DMS53 treated with DMSO at 0.1 percent for 48 hours (cell line): ENCODE results near the gene EVX1.

Source experiments
- DNase-seq: peaks from one replicate; lab custom pipeline; 2025; ENCODE audit not compliant: unreplicated experiment; lab: John Stamatoyannopoulos, UW

The EVX1 gene

DNA sequence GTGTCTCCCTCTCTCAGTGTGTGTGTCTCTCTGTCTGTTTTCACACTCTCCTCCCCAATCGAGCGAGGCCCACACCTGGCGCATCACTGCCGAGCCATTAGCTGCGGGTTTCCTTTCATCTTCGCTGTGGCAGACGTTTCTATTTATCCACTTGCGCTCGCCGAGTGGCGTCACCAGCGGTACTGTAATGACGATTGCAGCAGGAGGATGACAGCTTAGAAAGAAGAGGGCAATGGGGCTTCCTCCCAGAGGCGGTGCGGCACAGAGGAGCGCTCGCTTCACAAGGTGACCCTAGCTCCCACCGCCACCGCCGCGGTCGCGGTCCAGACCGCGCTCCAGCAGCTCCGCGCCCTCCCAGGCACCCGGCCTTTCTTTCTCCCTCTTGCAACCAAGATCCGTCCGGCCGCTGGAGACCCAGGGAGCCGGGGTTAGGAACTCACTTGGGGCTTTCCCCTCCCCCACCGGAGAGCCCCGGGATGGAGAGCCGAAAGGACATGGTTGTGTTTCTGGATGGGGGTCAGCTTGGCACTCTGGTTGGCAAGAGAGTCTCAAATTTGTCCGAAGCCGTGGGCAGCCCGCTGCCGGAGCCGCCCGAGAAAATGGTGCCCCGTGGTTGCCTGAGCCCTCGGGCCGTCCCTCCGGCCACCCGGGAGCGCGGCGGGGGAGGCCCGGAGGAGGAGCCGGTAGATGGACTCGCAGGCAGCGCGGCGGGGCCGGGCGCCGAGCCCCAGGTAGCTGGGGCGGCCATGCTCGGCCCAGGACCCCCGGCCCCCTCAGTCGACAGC is at the start of gene EVX1:
Gene EVX1, plus strand, starts transcription at position 248 of the 785 bp plus-strand sequence. Its CDS starts 229 bp downstream, at position 477.
- peak; percentile 93 for DNase-seq

DNA sequence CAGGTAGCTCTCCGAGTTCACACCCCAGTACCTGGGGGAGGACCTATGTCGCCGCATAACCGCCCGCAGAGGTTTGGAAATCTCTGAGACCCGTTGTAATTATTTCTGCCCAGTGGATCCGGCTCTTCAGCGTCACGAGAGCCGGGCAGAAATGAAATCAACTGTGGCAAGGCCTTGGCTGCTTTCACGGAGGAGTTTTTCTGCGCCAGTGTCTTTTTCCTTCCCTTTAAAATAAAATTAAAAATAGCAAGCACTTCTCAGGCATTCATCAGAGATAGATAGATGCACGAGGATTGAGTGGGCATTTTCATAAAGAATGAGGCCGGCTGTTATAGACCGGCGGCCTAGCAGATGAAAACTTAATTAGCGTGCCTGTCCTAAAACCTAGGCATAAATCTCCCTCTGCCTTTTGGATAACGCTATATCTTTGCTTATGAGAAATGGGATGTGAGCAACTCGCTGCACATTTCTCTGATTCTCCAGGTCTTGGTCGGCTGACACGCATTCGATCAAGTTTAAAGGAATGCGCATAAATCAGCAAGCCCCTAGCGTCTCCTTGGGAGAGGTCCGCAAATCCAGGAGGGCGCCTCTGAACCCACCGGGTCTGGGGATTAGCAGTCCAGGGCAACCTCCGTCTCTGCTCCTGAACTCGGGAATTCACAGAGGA is 49.1 kb upstream of the EVX1 start:
- DNase-seq: no peak

DNA sequence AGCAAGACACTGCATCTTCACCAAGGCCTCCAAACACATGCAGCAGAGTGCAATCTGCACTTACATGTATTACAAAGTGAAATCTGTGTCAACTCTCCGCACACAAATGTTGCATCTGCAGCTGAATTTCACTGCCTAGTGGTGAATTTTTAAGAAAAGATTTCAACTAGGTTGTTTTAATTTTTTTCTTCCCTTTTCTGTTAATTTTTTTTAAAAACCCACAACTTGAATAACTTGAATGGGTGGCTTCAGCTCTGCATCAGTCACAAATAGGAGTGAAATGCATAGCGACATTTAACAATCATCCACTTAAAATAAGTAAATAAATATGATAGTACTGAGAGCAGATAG is 48.6 kb upstream of the EVX1 start:
- DNase-seq: no peak

DNA sequence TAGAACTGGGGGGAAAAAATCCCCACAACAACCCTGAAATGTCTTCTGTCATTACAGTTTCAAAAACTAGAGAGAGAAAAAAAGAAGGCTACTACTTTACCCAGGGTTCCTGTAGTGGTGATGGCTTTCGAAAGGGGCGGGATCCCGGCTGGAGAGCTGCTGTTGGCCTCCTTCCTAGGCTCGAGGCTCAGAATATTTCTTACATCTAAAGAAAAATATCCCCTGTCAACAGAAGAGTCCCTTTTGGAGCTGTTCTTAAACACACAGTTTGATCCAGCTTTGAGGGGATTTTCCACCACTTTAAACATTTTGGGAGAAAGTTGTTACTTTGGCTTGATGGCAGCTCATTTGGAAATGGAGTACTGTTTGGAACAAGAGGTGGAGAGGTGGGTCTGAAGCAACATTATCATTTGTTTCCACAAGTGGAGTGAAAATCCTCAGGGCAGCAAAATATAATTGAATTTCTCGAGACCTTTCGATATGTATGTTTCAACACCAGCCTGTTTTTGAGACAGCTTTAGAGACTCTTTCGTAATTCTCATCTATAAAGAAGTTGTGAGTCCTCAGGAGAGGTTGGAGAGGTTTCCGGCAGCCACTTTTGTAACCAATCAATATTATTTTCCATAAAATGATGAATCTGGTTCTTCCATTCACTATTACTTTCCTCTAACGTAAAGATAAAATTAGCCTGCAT is 47.8 kb upstream of the EVX1 start:
- DNase-seq: no peak

DNA sequence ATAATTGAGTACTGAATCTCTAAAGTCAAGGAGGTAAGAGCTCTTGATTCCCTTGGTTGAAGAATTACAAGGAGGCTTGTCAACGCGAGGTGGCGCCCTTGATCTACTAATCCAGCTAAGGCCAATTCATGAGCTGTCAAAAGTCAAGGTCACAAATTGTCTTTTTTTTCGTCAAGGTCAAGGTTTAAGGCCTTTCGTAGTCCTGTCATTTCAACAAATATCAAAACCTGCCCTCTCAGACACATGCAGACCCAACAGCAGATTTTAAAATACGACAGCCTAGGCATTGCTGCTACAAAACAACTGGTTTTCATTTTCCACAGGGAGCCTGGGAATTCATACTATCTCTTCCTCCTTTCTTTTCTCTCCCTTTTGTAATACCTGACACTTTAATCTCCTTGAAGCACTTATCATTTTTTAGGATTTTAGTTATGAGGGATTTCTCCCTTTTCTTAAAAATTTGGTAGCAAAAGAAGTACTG is 46.3 kb upstream of the EVX1 start:
- DNase-seq: peak; percentile 91

DNA sequence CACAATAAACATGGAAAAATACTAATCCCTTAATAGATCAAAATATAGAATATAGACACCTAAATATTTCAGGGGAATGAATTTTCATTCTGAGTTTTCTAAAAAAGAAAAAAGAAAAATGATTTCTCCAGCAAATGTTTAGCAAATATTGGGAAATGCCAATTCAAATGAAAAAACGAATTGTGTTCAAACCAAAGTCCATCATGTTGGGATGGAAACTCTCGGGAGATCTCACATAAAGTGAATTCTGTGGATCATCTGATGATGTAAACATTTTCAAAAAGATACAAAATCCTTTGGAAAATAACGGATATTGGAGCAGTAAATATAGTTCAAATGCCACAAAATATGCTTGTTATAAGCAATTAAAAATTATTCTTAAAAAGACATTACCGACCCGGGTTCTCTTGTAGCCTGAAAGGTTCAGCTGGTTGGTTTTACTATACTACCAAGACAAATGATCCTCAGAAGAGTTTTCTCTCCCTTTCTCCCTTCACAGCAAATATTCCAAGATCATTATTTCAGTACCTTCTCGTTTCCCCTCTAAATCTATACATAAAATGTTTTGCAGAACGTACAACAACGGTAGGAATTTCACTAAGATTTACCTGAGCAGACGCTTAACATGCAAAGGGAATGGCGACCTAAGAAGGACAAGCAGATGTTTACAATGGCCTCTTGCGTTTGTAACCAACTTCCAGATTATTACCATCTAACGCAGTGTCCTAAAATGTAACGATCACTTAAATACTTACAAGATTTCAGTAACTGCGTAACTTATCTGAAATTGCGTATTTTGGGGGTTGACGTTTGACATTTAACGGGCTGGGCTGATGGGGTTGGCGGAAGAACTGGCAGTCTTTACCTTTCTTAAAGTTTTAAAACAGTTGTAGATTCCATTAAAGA is 45.2 kb upstream of the EVX1 start:
- DNase-seq: peak; percentile 67

DNA sequence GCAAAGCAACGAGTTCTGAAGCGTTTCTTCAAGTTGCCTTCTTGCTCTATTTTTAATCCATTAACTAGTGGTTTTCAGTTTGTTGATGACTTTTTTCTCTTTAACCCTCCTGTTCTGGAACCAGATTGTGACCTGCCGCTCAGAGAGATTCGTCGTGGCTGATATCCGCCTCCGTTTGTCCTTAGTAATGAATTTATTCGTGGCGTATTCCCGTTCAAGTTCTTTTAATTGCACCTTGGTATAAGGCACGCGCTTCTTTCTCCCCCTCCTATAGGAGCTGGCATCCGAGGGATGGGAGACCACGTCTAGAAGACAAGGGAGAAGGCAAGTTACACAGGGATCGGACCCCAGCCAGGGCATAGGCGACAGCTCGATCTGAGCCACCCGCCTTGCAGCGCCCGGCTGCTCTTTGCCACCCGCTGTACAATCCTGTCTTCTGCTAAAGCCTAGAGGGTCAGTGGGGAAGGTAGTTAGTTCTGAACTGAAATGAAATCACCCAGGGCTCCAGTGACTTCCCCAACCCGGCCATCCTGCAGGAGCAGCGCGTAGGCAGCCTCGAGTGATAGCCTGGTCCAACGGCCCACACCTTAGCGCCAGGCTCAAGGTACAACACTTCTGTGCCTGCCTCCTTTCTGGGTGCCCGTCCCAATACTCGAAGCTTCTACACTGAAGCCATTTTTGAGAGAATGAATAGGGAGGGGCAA is 44.3 kb upstream of the EVX1 start:
- no peak for DNase-seq

DNA sequence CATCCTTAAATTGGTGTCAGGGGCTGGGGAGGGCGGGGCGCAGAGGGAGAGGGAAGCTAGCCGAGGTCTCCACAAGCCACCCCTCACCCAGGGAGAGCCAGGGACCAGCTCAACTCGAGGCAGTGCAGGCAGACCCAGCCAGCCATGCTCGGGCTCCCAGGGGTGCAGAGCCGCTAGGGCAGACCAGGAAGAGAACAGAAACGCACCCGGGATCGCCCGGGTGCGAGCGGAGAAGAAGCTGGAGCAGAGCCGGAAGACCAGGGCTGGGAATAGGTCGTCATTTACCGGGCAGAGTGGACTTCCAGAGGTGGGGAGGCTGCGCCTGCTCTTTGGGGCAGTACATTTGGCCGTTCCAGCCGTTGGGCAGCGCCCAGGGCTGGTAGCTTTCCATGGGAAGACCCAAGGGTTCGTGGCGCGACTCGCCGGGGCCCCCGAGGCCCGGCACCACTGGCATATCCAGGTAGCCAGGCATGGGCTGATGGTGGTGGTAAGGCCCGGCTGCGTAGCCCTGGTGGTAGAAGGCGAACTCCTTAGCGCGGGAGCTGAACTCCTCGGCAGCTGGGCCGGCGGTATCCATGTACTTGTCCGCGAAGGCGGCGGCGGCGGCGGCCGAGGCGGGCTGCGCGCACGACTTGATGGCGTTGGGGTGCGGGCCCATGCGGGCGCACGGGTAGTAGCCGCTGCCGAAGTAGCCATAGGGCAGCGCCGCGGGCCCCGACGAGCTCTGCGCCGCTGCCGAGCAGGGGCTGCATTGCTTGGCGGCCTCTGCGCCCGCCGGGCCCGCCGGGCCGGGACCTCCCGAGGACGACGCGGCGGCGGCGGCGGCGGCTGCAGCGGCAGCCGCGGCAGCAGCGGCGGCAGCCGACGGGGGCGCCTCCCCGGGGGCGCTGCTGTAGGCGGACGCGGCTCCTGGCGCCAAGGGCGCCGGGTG is 43.5 kb upstream of the EVX1 start:
- no peak for DNase-seq

DNA sequence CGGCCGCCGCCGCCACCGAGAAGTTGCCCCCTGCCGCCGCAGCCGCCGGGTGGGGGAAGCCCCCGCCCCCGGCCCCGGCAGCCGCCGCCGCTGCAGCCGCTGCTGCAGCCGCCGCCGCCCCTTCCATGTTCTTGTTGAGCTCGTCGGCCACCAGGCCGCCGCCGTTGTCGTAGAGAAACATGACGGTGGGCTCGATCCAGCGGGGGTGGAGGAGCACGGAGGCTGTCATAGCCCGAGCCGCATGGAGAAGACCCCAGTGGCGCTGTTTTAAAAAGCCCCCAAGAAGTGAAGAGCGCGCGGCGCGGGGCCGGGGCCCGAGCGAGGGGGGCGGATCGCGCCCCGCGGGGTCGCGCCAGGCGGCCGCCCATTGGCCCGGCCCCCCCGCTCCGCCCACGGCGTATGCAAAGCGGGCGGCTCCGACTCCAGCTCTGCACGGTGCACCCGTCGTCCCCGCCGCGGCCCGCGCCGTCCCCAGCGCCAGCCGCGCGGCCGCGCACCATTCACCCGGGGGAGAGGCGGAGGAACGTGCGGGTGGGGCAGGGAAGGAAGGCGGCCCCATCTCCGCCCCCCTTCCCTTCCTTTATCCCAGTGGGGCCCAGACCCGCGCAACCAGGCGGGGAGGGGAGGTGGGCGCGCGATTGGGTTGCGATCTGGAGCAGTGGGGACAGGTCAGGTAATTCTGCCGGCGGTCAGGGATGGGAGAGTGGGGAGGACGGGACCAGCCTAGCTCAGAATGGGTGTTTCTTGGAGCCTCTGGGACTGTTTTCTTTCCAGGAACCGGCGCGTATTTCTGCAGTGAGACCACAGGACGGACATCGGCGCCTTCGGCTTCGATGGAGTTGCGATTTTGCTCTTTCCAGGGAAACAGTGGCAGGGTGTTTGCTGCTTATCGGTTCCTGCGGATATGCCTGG is 42.5 kb upstream of the EVX1 start, which contains the start of gene HOXA13:
Gene HOXA13, minus strand, starts transcription at position 243 of the 912 bp plus-strand sequence. Its CDS starts 14 bp downstream, at position 229.
- DNase-seq: peak; percentile 43

DNA sequence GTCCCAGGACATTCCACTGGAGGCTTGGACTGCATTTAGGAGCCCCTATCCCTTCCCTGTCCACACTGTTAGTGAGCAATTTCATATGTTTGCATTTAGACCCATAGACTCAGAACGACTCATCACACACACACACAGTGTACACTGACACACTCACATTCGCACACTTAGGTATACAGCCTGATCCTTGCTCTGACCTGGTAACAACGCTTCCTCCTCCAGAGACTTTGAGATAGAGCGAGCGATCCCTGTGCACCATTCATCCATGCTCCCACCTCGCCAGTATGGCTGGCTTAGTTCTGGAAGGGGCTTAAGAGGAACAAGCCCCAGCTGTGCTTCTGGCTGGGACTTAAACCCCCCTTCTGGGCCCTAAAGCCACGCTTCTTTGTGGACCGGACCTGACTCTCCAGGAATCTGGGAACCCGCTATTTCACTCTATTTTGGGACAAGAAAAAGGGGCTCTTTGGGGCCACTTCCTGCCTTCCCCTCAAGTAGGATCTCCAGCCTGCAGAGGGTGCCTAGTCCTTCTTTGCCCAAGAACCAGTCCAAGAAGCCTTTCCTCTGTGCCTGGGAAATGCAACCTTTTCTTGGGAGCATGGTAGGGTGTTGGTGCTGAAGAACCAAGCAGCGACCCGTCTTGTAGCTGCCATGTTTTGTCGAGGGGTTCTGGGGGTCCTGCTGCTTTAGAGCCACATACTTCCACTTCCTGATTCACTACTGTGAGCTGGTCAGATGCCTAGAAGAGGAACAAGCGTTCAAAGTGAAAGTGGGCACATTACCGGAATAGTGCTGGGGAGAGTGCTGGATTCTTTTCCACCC is 41.6 kb upstream of the EVX1 start:
- DNase-seq: no peak

DNA sequence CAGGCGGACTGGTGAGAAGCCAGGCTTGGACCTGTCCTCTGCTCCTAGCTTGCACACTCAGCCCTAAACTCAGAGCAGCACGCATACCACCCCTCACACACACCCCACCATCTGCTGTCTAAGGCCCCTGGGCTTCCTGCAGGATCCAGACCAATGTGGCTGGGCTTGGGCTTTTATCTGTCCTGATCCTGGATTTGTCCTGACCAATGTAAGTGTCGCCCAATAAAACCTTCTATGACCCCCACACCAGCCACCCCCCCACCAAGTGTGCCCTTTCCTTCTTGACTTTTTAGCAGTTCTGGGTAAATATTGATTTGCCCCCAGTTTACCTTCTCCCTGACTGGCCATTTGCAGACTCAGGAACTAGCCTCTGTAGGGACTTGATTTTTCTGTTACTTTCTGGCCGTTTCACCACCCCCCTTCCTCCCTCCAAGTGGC is 41.0 kb upstream of the EVX1 start:
- DNase-seq: no peak

DNA sequence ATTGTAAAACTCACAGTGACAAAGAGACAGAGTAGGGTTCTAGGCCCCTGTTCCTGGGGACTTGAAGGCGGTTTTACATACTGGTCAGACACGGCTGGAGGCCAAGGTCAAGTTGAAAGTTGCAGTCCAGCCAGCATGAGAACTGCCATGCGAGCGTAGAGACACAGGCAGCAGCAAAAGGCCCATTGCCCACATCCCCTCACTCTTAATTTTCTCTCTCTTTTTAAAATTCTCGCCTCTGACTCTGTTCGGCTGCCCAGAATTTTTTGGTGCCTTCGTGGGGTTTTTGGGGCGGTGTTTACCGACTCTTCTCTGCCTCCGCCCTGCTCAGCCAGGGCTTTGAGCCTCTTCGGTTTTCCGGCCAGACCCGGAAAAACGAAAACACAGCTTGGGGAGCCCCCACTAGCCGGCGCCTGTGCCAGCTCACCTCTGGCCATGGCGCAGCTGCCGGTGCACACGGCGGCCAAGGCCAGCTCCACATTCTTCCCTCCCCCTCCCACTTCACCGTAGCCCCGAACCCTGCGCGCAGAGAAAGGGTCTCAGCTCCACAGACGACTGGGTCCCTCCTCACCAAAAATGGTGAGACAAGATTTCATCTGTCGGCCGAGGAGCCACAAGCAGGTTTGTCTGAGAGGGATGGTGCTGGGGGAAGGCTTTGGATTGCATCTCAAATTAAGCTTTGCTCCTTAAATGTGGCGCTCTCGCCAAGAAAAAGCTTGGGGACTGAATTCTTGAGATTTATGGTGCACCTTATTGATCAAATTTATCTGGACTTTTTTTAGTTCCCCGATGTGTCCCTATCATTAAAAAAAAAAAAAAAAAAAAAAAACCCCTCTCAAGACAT is 40.4 kb upstream of the EVX1 start:
- no peak for DNase-seq

DNA sequence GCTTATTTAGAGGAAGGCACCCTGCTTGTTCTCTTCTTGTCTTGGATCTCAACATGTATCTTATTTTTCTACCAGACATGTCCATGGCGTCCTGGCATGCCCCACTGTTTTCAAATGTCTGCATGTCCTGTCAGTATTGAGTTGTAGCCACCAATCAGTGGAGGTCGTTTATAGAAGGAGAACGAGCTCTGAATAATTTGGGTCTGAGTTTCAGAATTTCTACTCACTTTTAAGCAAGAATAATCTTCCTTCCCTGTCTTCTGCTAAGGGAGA is 39.8 kb upstream of the EVX1 start:
- DNase-seq: no peak

DNA sequence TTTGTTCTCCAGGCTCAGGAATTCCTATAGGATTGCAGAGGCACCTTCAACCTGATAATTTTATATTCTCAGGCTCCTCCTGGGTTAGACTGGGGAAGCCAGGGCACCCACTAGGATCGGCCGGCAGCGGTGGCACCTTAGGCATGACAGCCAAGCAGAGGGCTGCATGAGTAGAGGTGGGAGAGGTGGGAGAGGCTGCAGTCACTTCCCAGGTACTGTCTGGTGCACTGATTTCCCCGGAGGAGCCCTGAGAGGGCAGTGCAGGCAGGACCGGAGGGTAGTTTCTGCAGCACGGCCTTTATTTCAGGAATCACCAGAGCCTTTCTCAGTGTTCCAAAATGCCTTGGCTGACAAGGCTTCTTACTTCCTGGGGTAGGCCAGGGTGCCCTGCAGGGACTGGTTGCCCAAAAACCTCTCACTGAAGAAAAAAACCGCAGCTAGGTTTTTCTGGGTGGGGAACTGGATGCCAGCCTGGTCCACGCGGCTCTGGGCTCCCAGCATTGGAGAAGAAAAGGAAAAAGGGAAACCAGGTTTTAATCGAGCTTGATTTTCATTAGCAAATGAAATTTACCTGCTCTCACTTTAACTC is 39.1 kb upstream of the EVX1 start:
- DNase-seq: no peak

DNA sequence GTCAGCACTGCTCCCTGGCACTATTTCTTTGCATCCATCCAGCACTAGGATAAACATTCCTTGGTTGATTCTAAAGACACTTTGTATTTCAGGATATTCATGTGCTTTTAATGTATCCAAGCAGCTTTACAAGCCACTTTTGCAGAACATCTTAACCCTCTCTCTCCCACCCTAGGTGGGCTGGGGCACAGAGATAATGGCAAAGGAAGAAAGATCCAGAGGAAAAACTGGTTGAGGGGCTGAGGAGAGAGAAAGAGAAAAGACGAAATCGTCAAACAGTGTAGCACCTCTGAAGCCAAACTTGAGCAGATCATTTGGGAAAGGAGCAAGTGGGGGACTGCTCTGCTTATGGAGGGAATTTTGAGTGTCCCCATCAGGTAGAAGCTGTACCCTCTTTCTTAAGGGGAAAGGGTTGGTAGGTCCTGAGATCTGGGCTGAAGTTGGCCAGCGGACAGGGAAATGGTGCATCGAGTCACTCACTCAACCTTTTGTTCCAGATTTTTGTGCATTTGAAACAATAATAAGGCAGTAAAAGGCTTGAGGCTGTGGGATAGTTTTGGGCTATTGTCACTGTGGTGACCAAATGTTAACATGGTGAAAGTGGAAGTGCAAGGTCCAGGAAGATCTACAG is 38.5 kb upstream of the EVX1 start:
- no peak for DNase-seq

DNA sequence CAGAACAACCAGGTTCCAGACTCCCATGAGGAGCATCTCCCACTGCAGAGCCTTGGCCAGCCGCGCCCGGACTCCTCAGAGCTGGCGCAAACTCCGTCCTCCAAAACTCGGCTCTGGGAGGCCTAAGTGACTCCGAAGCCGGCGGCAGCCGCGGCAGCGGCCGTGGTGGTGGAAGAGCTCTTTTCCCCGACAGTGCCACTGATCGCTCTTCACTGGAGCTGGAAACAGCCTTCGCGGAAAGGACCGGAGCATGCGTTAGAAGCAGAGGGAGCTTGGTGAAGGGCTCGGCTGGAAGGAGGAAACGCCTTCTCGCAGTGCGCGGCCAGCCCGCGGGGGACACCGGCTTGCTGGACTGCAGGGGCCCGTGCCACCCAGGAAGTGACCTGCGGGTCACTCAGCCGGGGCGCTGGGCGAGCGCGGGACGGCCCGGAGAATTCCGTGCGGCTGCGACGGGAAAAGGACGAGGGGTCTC is 37.7 kb upstream of the EVX1 start:
- DNase-seq: no peak
